Measurements from ENCODE around the gene SSX2IP. TPM values are rescaled to one million over a fixed set of nuclear protein-coding genes. Genes with fewer than 3 reads are reported as not detected.

Gene SSX2IP, protein sequence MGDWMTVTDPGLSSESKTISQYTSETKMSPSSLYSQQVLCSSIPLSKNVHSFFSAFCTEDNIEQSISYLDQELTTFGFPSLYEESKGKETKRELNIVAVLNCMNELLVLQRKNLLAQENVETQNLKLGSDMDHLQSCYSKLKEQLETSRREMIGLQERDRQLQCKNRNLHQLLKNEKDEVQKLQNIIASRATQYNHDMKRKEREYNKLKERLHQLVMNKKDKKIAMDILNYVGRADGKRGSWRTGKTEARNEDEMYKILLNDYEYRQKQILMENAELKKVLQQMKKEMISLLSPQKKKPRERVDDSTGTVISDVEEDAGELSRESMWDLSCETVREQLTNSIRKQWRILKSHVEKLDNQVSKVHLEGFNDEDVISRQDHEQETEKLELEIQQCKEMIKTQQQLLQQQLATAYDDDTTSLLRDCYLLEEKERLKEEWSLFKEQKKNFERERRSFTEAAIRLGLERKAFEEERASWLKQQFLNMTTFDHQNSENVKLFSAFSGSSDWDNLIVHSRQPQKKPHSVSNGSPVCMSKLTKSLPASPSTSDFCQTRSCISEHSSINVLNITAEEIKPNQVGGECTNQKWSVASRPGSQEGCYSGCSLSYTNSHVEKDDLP
- polyA plus RNA-seq (2013, experiment 1 of 2): 9.5 TPM
- 9.3 TPM for polyA plus RNA-seq (2013, experiment 2 of 2)

DNA sequence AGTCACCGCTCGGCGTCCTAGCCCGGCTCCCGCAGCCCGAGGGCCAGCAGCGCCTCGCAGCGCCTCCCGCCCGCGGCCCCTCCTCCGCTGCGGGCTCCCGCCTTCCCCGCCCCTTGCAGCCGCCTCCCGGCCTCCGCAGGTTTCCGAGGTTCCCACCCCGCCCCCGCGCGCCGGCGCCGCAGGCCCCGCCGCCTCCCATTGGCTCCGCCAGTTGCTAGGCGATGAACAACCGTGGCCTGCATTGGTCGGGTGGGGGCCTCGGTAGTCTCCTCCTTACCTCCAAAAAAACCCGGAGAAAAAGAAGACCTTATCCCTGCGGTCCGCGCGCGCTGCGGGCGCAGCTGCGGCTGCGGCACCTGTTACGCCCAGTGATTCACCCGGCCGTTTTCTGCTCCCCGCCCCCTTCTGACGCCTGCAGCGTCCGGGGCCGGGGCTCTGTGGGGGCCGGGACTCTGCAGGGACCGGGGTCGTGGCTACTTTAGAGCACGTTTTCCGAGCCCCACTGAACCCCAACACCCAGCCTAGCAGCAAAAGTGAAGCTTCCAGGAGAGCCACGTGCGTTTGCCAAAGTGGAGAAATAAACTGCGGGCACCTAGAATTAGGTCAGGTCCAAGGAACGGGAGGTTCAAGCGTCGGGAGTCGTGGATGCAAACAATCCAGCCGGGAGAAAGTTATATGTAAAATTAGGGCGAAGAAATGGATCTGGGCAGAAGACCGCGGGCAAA lies at the start of gene SSX2IP:
SSX2IP (minus strand) TSS at position 65 of the 725 bp plus-strand sequence. CDS start 19,242 bp downstream, outside the sequence.
- Histone ChIP-seq H3K56ac (ENCODE audit: low read length) (peak within 1 kb of the TSS; percentile 92), H3K79me1 (ENCODE audit: low read length) (peaks cover 9% of the 10 kb centered on the region), H2BK120ac (ENCODE audit: low read depth, low read length) (peak within 1 kb of the TSS; percentile 10), H2BK15ac (replicated peaks; ENCODE audit: low read depth) (no peak within 1 kb of the TSS), H3K27me3 (ENCODE audit: insufficient read depth, low read length, poor library complexity) (no peaks in the 10 kb centered on the region), H3K4me1 (ENCODE audit: control insufficient read depth, low read depth, low read length) (peaks cover 2% of the 10 kb centered on the region), H2AK5ac (ENCODE audit: low read length) (no peak within 1 kb of the TSS), H4K8ac (ENCODE audit: low read depth, low read length) (peak within 1 kb of the TSS; percentile 99), H4K5ac (ENCODE audit: low read length) (no peak within 1 kb of the TSS), H3K23ac (ENCODE audit: low read length) (no peak within 1 kb of the TSS), H3K36me3 (ENCODE audit: control insufficient read depth, insufficient read depth, low read length) (no peaks in the 10 kb centered on the region), H3K18ac (ENCODE audit: low read length) (peak within 1 kb of the TSS; percentile 75), H3K4ac (ENCODE audit: low read depth, low read length) (peak within 1 kb of the TSS; percentile 22), H3K27ac (ENCODE audit: low read depth, low read length) (peak within 1 kb of the TSS; percentile 70), H2BK5ac (ENCODE audit: low read length) (no peak within 1 kb of the TSS), H3K4me2 (ENCODE audit: low read length) (peak within 1 kb of the TSS; percentile 91), H3K79me2 (ENCODE audit: control insufficient read depth, insufficient read depth, low read length) (peaks cover 16% of the 10 kb centered on the region), H3K4me3 (ENCODE audit: low read length) (peak within 1 kb of the TSS; percentile 76), H3K9ac (ENCODE audit: low read length) (peak within 1 kb of the TSS; percentile 85)
- peak; percentile 98 for DNase-seq
- no CpG with 5 or more reads among the region's 68 CpGs for WGBS (ENCODE audit: extremely low coverage, insufficient coverage, low lambda C conversion rate)

GRCh38 chr1:84738237-84738636 lies 48.0 kb upstream of the SSX2IP start:
- Histone ChIP-seq H2BK5ac (ENCODE audit: low read length) (no peak overlapping the region), H4K5ac (ENCODE audit: low read length) (no peak overlapping the region), H2BK15ac (replicated peaks; ENCODE audit: low read depth) (no peak overlapping the region), H3K36me3 (ENCODE audit: control insufficient read depth, insufficient read depth, low read length) (no peaks in the 10 kb centered on the region), H2AK5ac (ENCODE audit: low read length) (no peak overlapping the region), H3K27ac (ENCODE audit: low read depth, low read length) (no peak overlapping the region), H3K4ac (ENCODE audit: low read depth, low read length) (no peak overlapping the region), H3K23ac (ENCODE audit: low read length) (no peak overlapping the region), H3K4me2 (ENCODE audit: low read length) (no peak overlapping the region), H2BK120ac (ENCODE audit: low read depth, low read length) (no peak overlapping the region), H3K4me3 (ENCODE audit: low read length) (no peak overlapping the region), H3K79me1 (ENCODE audit: low read length) (no peaks in the 10 kb centered on the region), H3K4me1 (ENCODE audit: control insufficient read depth, low read depth, low read length) (no peaks in the 10 kb centered on the region), H3K27me3 (ENCODE audit: insufficient read depth, low read length, poor library complexity) (no peaks in the 10 kb centered on the region), H3K79me2 (ENCODE audit: control insufficient read depth, insufficient read depth, low read length) (no peaks in the 10 kb centered on the region), H3K18ac (ENCODE audit: low read length) (no peak overlapping the region), H3K9ac (ENCODE audit: low read length) (no peak overlapping the region), H3K56ac (ENCODE audit: low read length) (no peak overlapping the region), H4K8ac (ENCODE audit: low read depth, low read length) (no peak overlapping the region)
- no CpG with 5 or more reads among the region's 13 CpGs for whole genome bisulfite sequencing (ENCODE audit: extremely low coverage, insufficient coverage, low lambda C conversion rate)
- DNase-seq: no peak

DNA sequence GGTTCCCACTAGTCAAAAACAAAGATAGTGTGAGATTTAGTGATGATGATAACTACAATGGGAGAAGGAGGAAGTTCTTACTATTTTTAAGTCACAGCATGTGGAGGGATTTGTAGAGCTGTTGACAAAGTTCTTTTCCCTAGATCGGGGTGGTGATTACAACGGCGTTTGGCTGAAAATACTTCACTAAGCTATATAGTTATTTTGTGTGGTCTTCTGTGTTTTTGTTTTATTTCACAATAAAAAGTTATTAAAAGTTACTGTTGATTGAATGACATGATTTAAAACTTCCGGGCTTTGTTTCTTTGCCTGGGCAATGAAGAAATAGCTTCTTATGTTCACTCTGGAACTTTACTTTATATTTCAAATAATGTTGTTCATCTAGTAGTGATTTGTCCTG lies 47.3 kb upstream of the SSX2IP start:
- no peak overlapping the region for H2BK15ac ChIP-seq (replicated peaks; ENCODE audit: low read depth)
- no peak overlapping the region for H3K4ac ChIP-seq (ENCODE audit: low read depth, low read length)
- H3K4me1 ChIP-seq (ENCODE audit: control insufficient read depth, low read depth, low read length): no peaks in the 10 kb centered on the region
- no peak for DNase-seq
- no peaks in the 10 kb centered on the region for H3K79me2 ChIP-seq (ENCODE audit: control insufficient read depth, insufficient read depth, low read length)
- H3K18ac ChIP-seq (ENCODE audit: low read length): no peak overlapping the region
- H4K8ac ChIP-seq (ENCODE audit: low read depth, low read length): no peak overlapping the region
- WGBS (ENCODE audit: extremely low coverage, insufficient coverage, low lambda C conversion rate): no CpG with 5 or more reads among the region's 4 CpGs
- H3K79me1 ChIP-seq (ENCODE audit: low read length): no peaks in the 10 kb centered on the region
- no peak overlapping the region for H2AK5ac ChIP-seq (ENCODE audit: low read length)
- no peak overlapping the region for H3K4me3 ChIP-seq (ENCODE audit: low read length)
- no peaks in the 10 kb centered on the region for H3K36me3 ChIP-seq (ENCODE audit: control insufficient read depth, insufficient read depth, low read length)
- H3K4me2 ChIP-seq (ENCODE audit: low read length): no peak overlapping the region
- no peak overlapping the region for H3K23ac ChIP-seq (ENCODE audit: low read length)
- H3K56ac ChIP-seq (ENCODE audit: low read length): no peak overlapping the region
- H3K27ac ChIP-seq (ENCODE audit: low read depth, low read length): no peak overlapping the region
- no peak overlapping the region for H2BK5ac ChIP-seq (ENCODE audit: low read length)
- H3K9ac ChIP-seq (ENCODE audit: low read length): no peak overlapping the region
- no peak overlapping the region for H2BK120ac ChIP-seq (ENCODE audit: low read depth, low read length)
- H4K5ac ChIP-seq (ENCODE audit: low read length): no peak overlapping the region
- no peaks in the 10 kb centered on the region for H3K27me3 ChIP-seq (ENCODE audit: insufficient read depth, low read length, poor library complexity)

DNA sequence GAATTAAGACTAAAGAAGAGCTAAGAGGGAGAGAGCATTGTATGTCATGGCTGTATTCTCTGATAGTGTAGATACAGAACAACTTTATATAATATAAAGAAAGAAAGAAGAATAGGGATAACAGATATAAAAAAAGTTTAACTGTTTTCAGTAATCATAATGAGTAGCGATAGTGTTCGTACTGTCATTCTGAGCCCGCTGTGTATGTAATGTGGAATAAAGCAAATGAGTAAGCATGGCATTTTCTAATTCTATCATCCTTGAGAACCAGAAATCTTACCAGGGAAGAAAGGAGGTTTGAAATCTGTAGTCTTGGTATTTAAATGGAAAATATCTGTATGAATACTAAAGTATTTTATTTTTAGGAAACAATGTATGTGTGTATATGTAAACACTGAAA lies 46.7 kb upstream of the SSX2IP start:
- no peaks in the 10 kb centered on the region for H3K36me3 ChIP-seq (ENCODE audit: control insufficient read depth, insufficient read depth, low read length)
- no peak overlapping the region for H2BK15ac ChIP-seq (replicated peaks; ENCODE audit: low read depth)
- no peak overlapping the region for H3K9ac ChIP-seq (ENCODE audit: low read length)
- WGBS (ENCODE audit: extremely low coverage, insufficient coverage, low lambda C conversion rate): no CpG with 5 or more reads among the region's 3 CpGs
- H3K23ac ChIP-seq (ENCODE audit: low read length): no peak overlapping the region
- H3K27me3 ChIP-seq (ENCODE audit: insufficient read depth, low read length, poor library complexity): no peaks in the 10 kb centered on the region
- no peak for DNase-seq
- no peak overlapping the region for H3K4me3 ChIP-seq (ENCODE audit: low read length)
- H4K8ac ChIP-seq (ENCODE audit: low read depth, low read length): no peak overlapping the region
- H3K79me2 ChIP-seq (ENCODE audit: control insufficient read depth, insufficient read depth, low read length): no peaks in the 10 kb centered on the region
- no peak overlapping the region for H4K5ac ChIP-seq (ENCODE audit: low read length)
- H3K4me2 ChIP-seq (ENCODE audit: low read length): no peak overlapping the region
- H2AK5ac ChIP-seq (ENCODE audit: low read length): no peak overlapping the region
- H3K79me1 ChIP-seq (ENCODE audit: low read length): no peaks in the 10 kb centered on the region
- no peak overlapping the region for H3K4ac ChIP-seq (ENCODE audit: low read depth, low read length)
- no peak overlapping the region for H2BK120ac ChIP-seq (ENCODE audit: low read depth, low read length)
- no peak overlapping the region for H2BK5ac ChIP-seq (ENCODE audit: low read length)
- no peak overlapping the region for H3K18ac ChIP-seq (ENCODE audit: low read length)
- no peaks in the 10 kb centered on the region for H3K4me1 ChIP-seq (ENCODE audit: control insufficient read depth, low read depth, low read length)
- H3K27ac ChIP-seq (ENCODE audit: low read depth, low read length): no peak overlapping the region
- H3K56ac ChIP-seq (ENCODE audit: low read length): no peak overlapping the region

DNA sequence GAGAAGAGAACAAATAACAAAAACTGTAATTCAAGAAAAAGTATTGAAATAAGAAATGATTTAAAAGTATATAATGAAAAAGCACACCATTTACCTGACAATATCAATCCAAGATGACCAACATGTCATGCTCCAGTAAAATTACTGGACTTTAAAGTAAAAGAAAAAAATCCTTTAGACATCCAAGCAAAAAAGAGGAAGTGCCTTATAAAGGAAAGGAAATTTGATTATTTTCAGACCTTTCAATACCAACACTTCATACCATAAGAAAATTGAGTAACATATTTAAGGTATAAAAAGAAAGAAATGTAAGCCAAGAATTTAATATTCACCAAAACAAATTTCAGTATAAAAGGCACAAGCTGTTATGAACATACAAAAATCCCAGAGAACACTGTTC lies 46.2 kb upstream of the SSX2IP start:
- DNase-seq: no peak
- no peak overlapping the region for H3K4me2 ChIP-seq (ENCODE audit: low read length)
- H4K5ac ChIP-seq (ENCODE audit: low read length): no peak overlapping the region
- H3K27ac ChIP-seq (ENCODE audit: low read depth, low read length): no peak overlapping the region
- H3K4me3 ChIP-seq (ENCODE audit: low read length): no peak overlapping the region
- no peak overlapping the region for H2AK5ac ChIP-seq (ENCODE audit: low read length)
- no peaks in the 10 kb centered on the region for H3K27me3 ChIP-seq (ENCODE audit: insufficient read depth, low read length, poor library complexity)
- H3K4ac ChIP-seq (ENCODE audit: low read depth, low read length): no peak overlapping the region
- no peaks in the 10 kb centered on the region for H3K36me3 ChIP-seq (ENCODE audit: control insufficient read depth, insufficient read depth, low read length)
- H3K18ac ChIP-seq (ENCODE audit: low read length): no peak overlapping the region
- H2BK15ac ChIP-seq (replicated peaks; ENCODE audit: low read depth): no peak overlapping the region
- H2BK120ac ChIP-seq (ENCODE audit: low read depth, low read length): no peak overlapping the region
- no peaks in the 10 kb centered on the region for H3K79me2 ChIP-seq (ENCODE audit: control insufficient read depth, insufficient read depth, low read length)
- no peak overlapping the region for H4K8ac ChIP-seq (ENCODE audit: low read depth, low read length)
- no peaks in the 10 kb centered on the region for H3K4me1 ChIP-seq (ENCODE audit: control insufficient read depth, low read depth, low read length)
- no peak overlapping the region for H3K9ac ChIP-seq (ENCODE audit: low read length)
- H3K23ac ChIP-seq (ENCODE audit: low read length): no peak overlapping the region
- no peaks in the 10 kb centered on the region for H3K79me1 ChIP-seq (ENCODE audit: low read length)
- H2BK5ac ChIP-seq (ENCODE audit: low read length): no peak overlapping the region
- no peak overlapping the region for H3K56ac ChIP-seq (ENCODE audit: low read length)
